T-cell (primary cell): ENCODE results near the gene TLX2. TPM values are rescaled to one million over a fixed set of nuclear protein-coding genes. Genes with fewer than 3 reads are reported as not detected.

Source experiments
- ATAC-seq, 4 experiments: fragments of 200-7000 bp in 3 of 4; fragments of 150-1000 bp in 1 of 4; cut with Tn5 transposase; replicated peaks in 1 of 4; 1 replicate in 3 of 4; 2 replicates in 1 of 4; pipeline ENCODE4 v1.10.0; 2021; ENCODE audit warnings: moderate library complexity in 3 of 4, mild to moderate bottlenecking in 2 of 4, moderate number of reproducible peaks in 1 of 4
- CTCF ChIA-PET, 2 donors: fragments of 300-600 bp; sonication (Branson Sonifier 250); formaldehyde crosslinking; loops; one replicate each; lab custom pipeline; 2022; ENCODE audit warnings: antibody characterized with exemption in 2 of 2; lab: Charles Lee
- POLR2A ChIA-PET, 2 donors: fragments of 300-600 bp; sonication (Branson Sonifier 250); formaldehyde crosslinking; loops; one replicate each; lab custom pipeline; 2022; ENCODE audit warnings: antibody characterized with exemption in 2 of 2; lab: Charles Lee
- DNase-seq, 35 experiments: peaks; one replicate each; pipeline versions ENCODE4 v3.0.0 to v3.0.0-alpha.2; 2013 to 2023
- H3K27ac ChIP-seq: one replicate; pipeline ENCODE4 v1.5.1; 2013; ENCODE audit warnings: low read length
- H3K27me3 ChIP-seq, 2 experiments: replicated peaks in 1 of 2; 1 replicate in 1 of 2; 2 replicates in 1 of 2; pipeline versions ENCODE4 v1.6.1 to v1.7.0; 2013; ENCODE audit warnings: low read length in 1 of 2, mixed read lengths in 1 of 2; ENCODE audit not compliant: control insufficient read depth in 2 of 2, insufficient read depth in 2 of 2; ENCODE audit errors: extremely low read depth in 1 of 2
- H3K36me3 ChIP-seq, 2 donors: 1 replicate in 1 of 2; 2 replicates in 1 of 2; pipeline versions ENCODE4 v1.6.1 to v1.7.0; 2013; ENCODE audit warnings: low read length in 1 of 2; ENCODE audit not compliant: control insufficient read depth in 2 of 2, insufficient read depth in 1 of 2; ENCODE audit errors: extremely low read depth in 1 of 2
- H3K4me1 ChIP-seq, 2 experiments: 1 replicate in 1 of 2; 2 replicates in 1 of 2; pipeline versions ENCODE4 v1.6.1 to v1.7.0; 2013; ENCODE audit warnings: low read length in 2 of 2, mixed read lengths in 1 of 2; ENCODE audit not compliant: insufficient read depth in 2 of 2, control insufficient read depth in 1 of 2; ENCODE audit errors: extremely low read depth in 1 of 2
- H3K4me3 ChIP-seq, 2 donors: 1 replicate in 1 of 2; 2 replicates in 1 of 2; pipeline versions ENCODE4 v1.5.1 to v1.7.0; 2013; ENCODE audit warnings: mild to moderate bottlenecking in 2 of 2, low read length in 1 of 2, moderate library complexity in 1 of 2; ENCODE audit not compliant: control insufficient read depth in 1 of 2; ENCODE audit errors: extremely low read depth in 1 of 2
- H3K9me3 ChIP-seq: 2 replicates; pipeline ENCODE4 v1.7.0; 2013
- H3K27ac Mint-ChIP-seq, 2 donors: one replicate each; pipeline ENCODE4 v1.8.0; 2020 to 2021; ENCODE audit warnings: mild to moderate bottlenecking in 2 of 2, mixed read lengths in 2 of 2
- H3K27me3 Mint-ChIP-seq, 2 donors: one replicate each; pipeline ENCODE4 v1.8.0; 2021 to 2022; ENCODE audit warnings: mixed read lengths in 2 of 2
- H3K36me3 Mint-ChIP-seq: one replicate; pipeline ENCODE4 v1.8.0; 2021; ENCODE audit warnings: mixed read lengths
- H3K4me1 Mint-ChIP-seq, 3 donors: one replicate each; pipeline ENCODE4 v1.8.0; 2020 to 2022; ENCODE audit warnings: mixed read lengths in 3 of 3, mild to moderate bottlenecking in 1 of 3
- H3K4me3 Mint-ChIP-seq, 3 donors: one replicate each; pipeline ENCODE4 v1.8.0; 2020 to 2022; ENCODE audit warnings: mild to moderate bottlenecking in 3 of 3, mixed read lengths in 3 of 3, moderate library complexity in 3 of 3
- H3K9me3 Mint-ChIP-seq, 3 donors: one replicate each; pipeline ENCODE4 v1.8.0; 2020 to 2022; ENCODE audit warnings: mixed read lengths in 3 of 3
- WGBS: methylation state at CpG from one replicate; pipeline ENCODE4 v1.1.5; 2013; ENCODE audit warnings: missing lambda C conversion rate; ENCODE audit not compliant: insufficient coverage; 5-methylcytosine and 5-hydroxymethylcytosine counted together
- total RNA-seq, 35 experiments: library from RNA in 6 of 35; stranded (reverse) in 6 of 35; fragments of 120-200 nt in 1 of 35; gene quantifications; one replicate each; pipeline versions ENCODE4 v1.2.1 to v1.2.4 and lab custom pipeline; 2013 to 2026

The TLX2 gene
- total RNA-seq, 5 donors from 2014 or later (not counting 1 experiment from before 2014, with no cell fraction given): 0.28 to 0.46 TPM; not detected in 3

- Mint-ChIP-seq H3K36me3 (peaks cover 5% of the 10 kb centered on the region), H3K27ac (peak within 1 kb of the TSS in 1 of 2 donors; percentile 52), H3K27me3 (peaks cover 44 to 63% of the 10 kb centered on the region in 2 donors), H3K4me1 (peaks cover 31 to 51% (median 46%) of the 10 kb centered on the region in 3 donors), H3K9me3 (no peaks in the 10 kb centered on the region), H3K4me3 (peak within 1 kb of the TSS; percentile 76 to 82 (median 81))
- CTCF ChIA-PET: interaction anchor here (1.0 to 1.4 kb wide), 2 partner anchors 88 to 671 kb away, joined by 3 read pairs; no protein-coding TSS in a partner anchor
- Histone ChIP-seq H3K27me3 (peaks cover 23 to 71% of the 10 kb centered on the region in 2 experiments), H3K4me1 (peaks cover 6 to 54% of the 10 kb centered on the region in 2 experiments), H3K9me3 (no peaks in the 10 kb centered on the region), H3K36me3 (no peaks in the 10 kb centered on the region), H3K4me3 (peak within 1 kb of the TSS; percentile 48 to 61), H3K27ac (no peak within 1 kb of the TSS)
- DNase-seq (peak in 2 of 35 experiments; percentile 22 to 38), ATAC-seq (peak in 2 of 4 experiments; percentile 22 to 40)
- POLR2A ChIA-PET: interaction anchor here in 1 of 2 donors (0.6 kb wide), 1 partner anchor 25 kb away, joined by 3 read pairs; no protein-coding TSS in a partner anchor
- WGBS: 12% methylated on average over 56 of the region's 65 CpGs
These were observed 14.8 kb upstream of the TLX2 start, which contains the start of gene LBX2 for GRCh38 chr2:74499267-74499939. LBX2 (minus strand) TSS chr2:74499603; CDS start chr2:74499537, 66 bp downstream.

- H3K27ac Mint-ChIP-seq: no peak overlapping the region
- H3K27me3 Mint-ChIP-seq: peaks cover 51 to 70% of the 10 kb centered on the region in 2 donors
- no peaks in the 10 kb centered on the region for H3K9me3 ChIP-seq
- peak overlapping the region in 2 of 3 donors; percentile 13 to 82 for H3K4me3 Mint-ChIP-seq
- 63% methylated on average over 10 of the region's 15 CpGs for WGBS
- no peak overlapping the region for H3K27ac ChIP-seq
- ChIA-PET CTCF (interaction anchor here (1.0 to 1.4 kb wide), 2 partner anchors 87 to 672 kb away, joined by 3 read pairs; no protein-coding TSS in a partner anchor), POLR2A (no interaction called here)
- no peak overlapping the region for H3K4me3 ChIP-seq
- H3K4me1 Mint-ChIP-seq: peaks cover 37 to 58% (median 51%) of the 10 kb centered on the region in 3 donors
- H3K36me3 Mint-ChIP-seq: peaks cover 12% of the 10 kb centered on the region
- DNase-seq: no peak
- peaks cover under 1 to 5% of the 10 kb centered on the region in 2 donors for H3K36me3 ChIP-seq
- H3K9me3 Mint-ChIP-seq: no peaks in the 10 kb centered on the region
- peaks cover 23 to 76% of the 10 kb centered on the region in 2 experiments for H3K27me3 ChIP-seq
- ATAC-seq: no peak
- peaks cover 6 to 54% of the 10 kb centered on the region in 2 experiments for H3K4me1 ChIP-seq
These were observed 14.2 kb upstream of the TLX2 start for GRCh38 chr2:74499940-74500577.

- DNase-seq (no peak), ATAC-seq (no peak)
- H3K36me3 Mint-ChIP-seq: peaks cover 17% of the 10 kb centered on the region
- Histone ChIP-seq H3K4me3 (no peak overlapping the region), H3K9me3 (no peaks in the 10 kb centered on the region), H3K36me3 (peaks cover 5 to 10% of the 10 kb centered on the region in 2 donors), H3K4me1 (peaks cover 7 to 57% of the 10 kb centered on the region in 2 experiments), H3K27ac (no peak overlapping the region), H3K27me3 (peaks cover 23 to 81% of the 10 kb centered on the region in 2 experiments)
- no peaks in the 10 kb centered on the region for H3K9me3 Mint-ChIP-seq
- CTCF ChIA-PET: interaction anchor here (1.0 to 1.4 kb wide), 2 partner anchors 87 to 672 kb away, joined by 3 read pairs; no protein-coding TSS in a partner anchor
- POLR2A ChIA-PET: no interaction called here
- peaks cover 41 to 63% (median 53%) of the 10 kb centered on the region in 3 donors for H3K4me1 Mint-ChIP-seq
- H3K4me3 Mint-ChIP-seq: peak overlapping the region in 1 of 3 donors; percentile 82
- no peak overlapping the region for H3K27ac Mint-ChIP-seq
- peaks cover 53 to 75% of the 10 kb centered on the region in 2 donors for H3K27me3 Mint-ChIP-seq
These were observed 13.7 kb upstream of the TLX2 start for GRCh38 chr2:74500578-74500946.

GRCh38 chr2:74501335-74502071 lies 12.7 kb upstream of the TLX2 start:
- no peak for DNase-seq
- Mint-ChIP-seq H3K27ac (no peak overlapping the region), H3K27me3 (peaks cover 54 to 78% of the 10 kb centered on the region in 2 donors), H3K4me3 (peak overlapping the region; percentile 67 to 70 (median 68)), H3K9me3 (no peaks in the 10 kb centered on the region), H3K36me3 (peaks cover 22% of the 10 kb centered on the region), H3K4me1 (peaks cover 43 to 68% (median 57%) of the 10 kb centered on the region in 3 donors)
- ChIA-PET POLR2A (no interaction called here), CTCF (interaction anchor here in 1 of 2 donors (0.5 kb wide), 2 partner anchors 100 to 752 kb away, joined by 4 to 5 read pairs; no protein-coding TSS in a partner anchor)
- Histone ChIP-seq H3K4me1 (peaks cover 9 to 66% of the 10 kb centered on the region in 2 experiments), H3K36me3 (peaks cover 9 to 15% of the 10 kb centered on the region in 2 donors), H3K9me3 (no peaks in the 10 kb centered on the region), H3K27me3 (peaks cover 23 to 89% of the 10 kb centered on the region in 2 experiments), H3K4me3 (no peak overlapping the region), H3K27ac (no peak overlapping the region)
- 87% methylated on average over 12 of the region's 18 CpGs for WGBS
- ATAC-seq: no peak

- CTCF ChIA-PET: interaction anchor here in 1 of 2 donors (0.5 kb wide), 1 partner anchor 753 kb away, joined by 5 read pairs; no protein-coding TSS in a partner anchor
- 19% methylated on average over 16 of the region's 32 CpGs for WGBS
- H3K27ac ChIP-seq: no peak overlapping the region
- peaks cover 55 to 78% of the 10 kb centered on the region in 2 donors for H3K27me3 Mint-ChIP-seq
- H3K4me3 ChIP-seq: peak overlapping the region; percentile 45 to 67
- H3K4me3 Mint-ChIP-seq: peak overlapping the region; percentile 67 to 70 (median 68)
- peak overlapping the region; percentile 16 to 60 for H3K27ac Mint-ChIP-seq
- peaks cover 11 to 72% of the 10 kb centered on the region in 2 experiments for H3K4me1 ChIP-seq
- DNase-seq (no peak), ATAC-seq (no peak)
- peaks cover 21 to 94% of the 10 kb centered on the region in 2 experiments for H3K27me3 ChIP-seq
- peaks cover 26% of the 10 kb centered on the region for H3K36me3 Mint-ChIP-seq
- POLR2A ChIA-PET: no interaction called here
- H3K36me3 ChIP-seq: peaks cover 9 to 15% of the 10 kb centered on the region in 2 donors
- H3K4me1 Mint-ChIP-seq: peaks cover 50 to 75% (median 64%) of the 10 kb centered on the region in 3 donors
- H3K9me3 Mint-ChIP-seq: no peaks in the 10 kb centered on the region
- no peaks in the 10 kb centered on the region for H3K9me3 ChIP-seq
These were observed 12.0 kb upstream of the TLX2 start for GRCh38 chr2:74502147-74502719.
